Epithelial cell of prostate (primary cell): ENCODE results near the gene HACD3.

ENCODE experiments used
- DNase-seq: peaks from one replicate; pipeline ENCODE4 v3.0.0-alpha.2; 2011; ENCODE audit warnings: low read depth, low spot score
- H3K27ac ChIP-seq: fragments of 450-650 bp; 2 replicates; pipeline ENCODE4 v1.5.1; 2017; ENCODE audit warnings: mild to moderate bottlenecking

Gene HACD3

GRCh38 chr15:65530318-65531111 lies at the start of gene HACD3:
TSS of gene HACD3 (plus strand) at chr15:65530463. CDS start at chr15:65530632, 169 bp downstream.
- H3K27ac ChIP-seq = peak within 1 kb of the TSS; percentile 14
- no peak for DNase-seq

GRCh38 chr15:65484876-65485275 lies 45.4 kb upstream of the HACD3 start:
- H3K27ac ChIP-seq = no peak overlapping the region
- no peak for DNase-seq

GRCh38 chr15:65494076-65494475 lies 36.2 kb upstream of the HACD3 start:
- DNase-seq = no peak
- no peak overlapping the region for H3K27ac ChIP-seq

GRCh38 chr15:65509321-65509720 lies 20.9 kb upstream of the HACD3 start:
- no peak overlapping the region for H3K27ac ChIP-seq
- DNase-seq = no peak

- DNase-seq = no peak
- H3K27ac ChIP-seq = no peak overlapping the region
Observed at GRCh38 chr15:65512189-65512588, 18.1 kb upstream of the HACD3 start.

- DNase-seq = no peak
Observed at GRCh38 chr15:65512807-65513416, 17.4 kb upstream of the HACD3 start.

GRCh38 chr15:65516997-65517865 lies 13.0 kb upstream of the HACD3 start, which contains the start of gene DPP8:
TSS of gene DPP8 (minus strand) at chr15:65517689. CDS start at chr15:65512553, 5,136 bp downstream.
- H3K27ac ChIP-seq = peak within 1 kb of the TSS; percentile 87
- DNase-seq = peak; percentile 74

More at GRCh38 chr15:65512807-65513416, 17.4 kb upstream of the HACD3 start:
- no peak overlapping the region for H3K27ac ChIP-seq

GRCh38 chr15:65517866-65518207 lies 12.4 kb upstream of the HACD3 start:
- peak overlapping the region; percentile 87 for H3K27ac ChIP-seq
- DNase-seq = no peak

- DNase-seq = no peak
- H3K27ac ChIP-seq = no peak overlapping the region
Observed at GRCh38 chr15:65518633-65519285, 11.5 kb upstream of the HACD3 start.

- DNase-seq = no peak
- H3K27ac ChIP-seq = no peak overlapping the region
Observed at GRCh38 chr15:65521350-65521749, 8.9 kb upstream of the HACD3 start.

- no peak overlapping the region for H3K27ac ChIP-seq
- no peak for DNase-seq
Observed at GRCh38 chr15:65524226-65524625, 6.0 kb upstream of the HACD3 start.

GRCh38 chr15:65525622-65526021 lies 4.6 kb upstream of the HACD3 start:
- no peak for DNase-seq
- H3K27ac ChIP-seq = no peak overlapping the region

GRCh38 chr15:65528461-65529060 lies 1.7 kb upstream of the HACD3 start:
- H3K27ac ChIP-seq = no peak overlapping the region
- DNase-seq = no peak

GRCh38 chr15:65529762-65530317 lies 423 bp upstream of the HACD3 start:
- H3K27ac ChIP-seq = no peak overlapping the region
- DNase-seq = no peak

GRCh38 chr15:65532738-65533051 lies 2.4 kb downstream of the HACD3 start:
- DNase-seq = no peak
- peak overlapping the region; percentile 52 for H3K27ac ChIP-seq

GRCh38 chr15:65533057-65533756 lies 2.9 kb downstream of the HACD3 start:
- DNase-seq = no peak
- peak overlapping the region; percentile 52 for H3K27ac ChIP-seq

- DNase-seq = no peak
- no peak overlapping the region for H3K27ac ChIP-seq
Observed at GRCh38 chr15:65535192-65535591, 4.9 kb downstream of the HACD3 start.

GRCh38 chr15:65540314-65540713 lies 10.1 kb downstream of the HACD3 start:
- H3K27ac ChIP-seq = no peak overlapping the region
- DNase-seq = no peak

- H3K27ac ChIP-seq = no peak overlapping the region
Observed at GRCh38 chr15:65541231-65541820, 11.1 kb downstream of the HACD3 start.

More at GRCh38 chr15:65541231-65541820, 11.1 kb downstream of the HACD3 start:
- no peak for DNase-seq
